Tongue (tissue), 2 donors: ENCODE results near the gene TFDP1. TPM values are rescaled to one million over a fixed set of nuclear protein-coding genes. Genes with fewer than 3 reads are reported as not detected.

Experiments
- DNase-seq: peaks from one replicate; pipeline ENCODE4 v3.0.0-alpha.2; 2015
- total RNA-seq: library from RNA; depleted of rRNA; stranded (reverse); fragments of >200 nt; gene quantifications from one replicate; pipeline ENCODE4 v1.2.3, GENCODE V29; 2014

TFDP1 gene, protein sequence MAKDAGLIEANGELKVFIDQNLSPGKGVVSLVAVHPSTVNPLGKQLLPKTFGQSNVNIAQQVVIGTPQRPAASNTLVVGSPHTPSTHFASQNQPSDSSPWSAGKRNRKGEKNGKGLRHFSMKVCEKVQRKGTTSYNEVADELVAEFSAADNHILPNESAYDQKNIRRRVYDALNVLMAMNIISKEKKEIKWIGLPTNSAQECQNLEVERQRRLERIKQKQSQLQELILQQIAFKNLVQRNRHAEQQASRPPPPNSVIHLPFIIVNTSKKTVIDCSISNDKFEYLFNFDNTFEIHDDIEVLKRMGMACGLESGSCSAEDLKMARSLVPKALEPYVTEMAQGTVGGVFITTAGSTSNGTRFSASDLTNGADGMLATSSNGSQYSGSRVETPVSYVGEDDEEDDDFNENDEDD
- 60.5 TPM for total RNA-seq

DNA sequence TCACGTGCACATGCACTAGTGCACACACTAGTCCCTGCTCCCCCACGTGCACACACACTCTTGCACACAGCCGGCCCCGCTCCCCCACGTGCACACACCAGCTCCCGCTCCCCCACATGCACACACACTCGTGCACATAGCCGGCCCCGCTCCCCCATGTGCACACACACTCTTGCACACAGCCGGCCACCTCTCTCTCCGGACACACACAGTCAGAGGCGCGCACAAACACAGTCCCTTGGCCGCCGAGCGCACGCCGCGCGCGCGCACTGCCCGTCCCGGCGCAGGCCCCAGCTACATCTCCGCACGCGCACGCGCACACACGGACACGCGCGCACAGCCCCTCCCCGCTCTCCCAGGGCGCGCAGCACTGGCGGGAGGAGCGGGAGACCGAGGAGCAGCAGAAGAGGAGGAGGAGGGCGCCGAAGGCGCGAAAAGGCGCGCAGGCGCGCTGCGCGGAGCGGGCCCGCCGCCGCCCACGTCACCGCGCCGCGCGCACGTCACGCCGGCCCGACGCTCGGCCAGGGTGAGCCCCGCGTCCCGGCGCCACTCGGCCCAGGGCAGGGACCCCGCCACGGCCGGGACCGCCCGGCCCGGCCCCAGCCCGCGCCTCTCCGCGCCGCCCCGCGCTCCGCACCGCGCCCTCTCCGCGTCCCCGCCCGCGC is at the start of gene TFDP1:
TFDP1 (plus strand) TSS at position 549 of the 665 bp plus-strand sequence. CDS start 1,085 bp downstream, outside the sequence.
- DNase-seq, result peak; percentile 92

- no peak for DNase-seq
Observed at GRCh38 chr13:113535381-113535781, 49.2 kb upstream of the TFDP1 start.

DNA sequence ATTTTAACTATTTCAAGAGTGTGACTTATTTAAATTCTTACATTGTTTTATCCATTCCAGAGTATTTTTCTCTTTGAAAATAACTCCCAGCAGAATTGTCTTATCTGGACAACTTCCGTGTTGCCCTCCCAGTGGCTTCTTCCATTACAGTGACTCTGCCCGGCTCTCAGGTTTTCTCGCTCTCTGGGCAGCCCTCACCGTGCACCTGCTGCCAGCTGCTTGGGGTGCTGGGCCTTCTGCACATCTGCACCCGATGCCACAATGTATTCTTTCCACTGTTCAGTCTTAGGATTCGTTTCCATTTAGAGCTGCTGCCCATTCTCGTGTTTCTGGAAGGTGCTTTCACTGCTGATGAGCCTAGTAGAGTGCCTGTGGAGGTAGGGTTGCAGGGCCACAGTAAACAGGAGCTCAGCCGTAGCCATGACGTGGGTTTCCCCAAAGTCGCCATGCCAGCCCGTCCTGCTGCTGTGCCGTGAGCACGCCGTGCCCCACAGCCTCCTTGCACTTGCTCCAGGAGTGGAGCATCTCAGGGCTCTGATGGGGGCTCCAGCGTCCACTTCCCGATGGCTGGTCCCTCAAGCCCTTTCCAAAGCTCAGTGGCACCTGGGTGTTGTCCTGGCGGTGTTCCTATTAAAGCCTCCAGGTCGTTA is 48.0 kb upstream of the TFDP1 start:
- DNase-seq, result no peak

- DNase-seq, result no peak
Observed at GRCh38 chr13:113537205-113537604, 47.3 kb upstream of the TFDP1 start.

GRCh38 chr13:113537909-113538688 is 46.5 kb upstream of the TFDP1 start:
- DNase-seq, result no peak

GRCh38 chr13:113538689-113539058 is 45.9 kb upstream of the TFDP1 start:
- no peak for DNase-seq

DNA sequence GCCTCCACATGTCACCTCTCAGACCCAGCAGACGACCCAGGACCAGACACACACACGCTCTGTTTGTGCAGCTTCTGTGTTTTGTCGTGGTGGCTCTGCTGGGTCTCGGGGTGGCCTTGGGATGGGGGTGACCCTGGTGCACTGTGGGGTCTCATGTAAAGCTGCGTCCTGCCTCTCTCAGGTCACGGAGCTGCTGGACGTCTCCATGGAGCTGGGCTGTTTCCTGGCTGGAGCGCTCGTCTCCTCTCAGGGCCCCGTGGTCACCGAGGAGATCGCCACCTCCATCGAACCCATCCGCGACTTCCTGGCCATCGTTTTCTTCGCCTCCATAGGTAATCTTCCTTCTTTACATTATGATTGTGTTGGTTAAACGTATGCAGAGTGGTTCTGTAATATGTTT is 45.4 kb upstream of the TFDP1 start:
- no peak for DNase-seq

- DNase-seq, result no peak
Observed at GRCh38 chr13:113539822-113540221, 44.7 kb upstream of the TFDP1 start.

DNA sequence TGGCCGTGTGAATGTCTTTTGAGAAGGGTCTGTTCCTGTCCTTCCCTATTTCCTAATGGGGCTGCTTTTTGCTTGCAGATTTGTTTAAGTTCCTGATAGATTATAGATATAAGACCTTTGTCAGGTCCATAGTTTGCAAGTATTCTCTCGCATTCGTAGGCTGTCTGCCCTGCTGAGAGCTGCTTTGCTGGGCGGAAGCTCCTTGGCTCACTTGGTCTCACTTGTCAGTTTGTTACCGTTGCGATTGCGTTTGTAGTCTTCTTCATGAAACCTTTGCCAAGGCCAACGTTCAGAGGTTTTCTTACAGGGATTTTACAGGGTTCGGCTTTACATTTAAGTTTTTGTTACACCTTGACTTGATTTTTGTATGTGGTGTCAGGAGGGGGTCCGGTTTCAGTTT is 44.0 kb upstream of the TFDP1 start:
- no peak for DNase-seq

DNA sequence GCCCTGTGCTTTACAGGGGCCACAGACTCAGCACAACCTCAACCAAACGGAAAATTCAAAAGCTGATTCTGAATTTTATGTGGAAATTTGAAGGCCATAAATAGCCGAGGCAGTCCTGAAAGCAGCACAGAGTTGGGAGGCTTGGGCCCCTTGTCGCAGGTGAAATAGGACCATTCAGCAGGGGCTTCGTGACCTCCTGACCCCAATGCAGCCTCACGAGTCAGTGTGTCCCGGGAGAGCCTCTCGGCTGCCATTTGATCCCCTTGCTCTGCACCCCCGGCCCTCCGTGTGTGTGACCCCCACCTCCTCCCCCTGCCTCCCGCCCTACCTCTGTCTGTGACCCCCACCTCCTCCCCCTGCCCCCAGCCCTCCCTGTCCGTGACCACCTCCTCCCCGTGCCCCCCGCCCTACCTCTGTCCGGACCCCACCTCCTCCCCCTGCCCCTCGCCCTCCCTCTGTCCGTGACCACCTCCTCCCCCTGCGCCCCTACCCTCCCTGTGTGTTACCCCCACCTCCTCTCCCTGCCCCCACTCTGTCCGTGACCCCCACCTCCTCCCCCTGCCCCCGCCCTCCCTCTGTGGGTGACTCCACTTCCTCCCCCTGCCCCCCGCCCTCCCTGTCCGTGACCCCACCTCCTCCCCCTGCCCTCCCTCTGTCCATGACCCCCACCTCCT is 41.7 kb upstream of the TFDP1 start:
- DNase-seq, result no peak

DNA sequence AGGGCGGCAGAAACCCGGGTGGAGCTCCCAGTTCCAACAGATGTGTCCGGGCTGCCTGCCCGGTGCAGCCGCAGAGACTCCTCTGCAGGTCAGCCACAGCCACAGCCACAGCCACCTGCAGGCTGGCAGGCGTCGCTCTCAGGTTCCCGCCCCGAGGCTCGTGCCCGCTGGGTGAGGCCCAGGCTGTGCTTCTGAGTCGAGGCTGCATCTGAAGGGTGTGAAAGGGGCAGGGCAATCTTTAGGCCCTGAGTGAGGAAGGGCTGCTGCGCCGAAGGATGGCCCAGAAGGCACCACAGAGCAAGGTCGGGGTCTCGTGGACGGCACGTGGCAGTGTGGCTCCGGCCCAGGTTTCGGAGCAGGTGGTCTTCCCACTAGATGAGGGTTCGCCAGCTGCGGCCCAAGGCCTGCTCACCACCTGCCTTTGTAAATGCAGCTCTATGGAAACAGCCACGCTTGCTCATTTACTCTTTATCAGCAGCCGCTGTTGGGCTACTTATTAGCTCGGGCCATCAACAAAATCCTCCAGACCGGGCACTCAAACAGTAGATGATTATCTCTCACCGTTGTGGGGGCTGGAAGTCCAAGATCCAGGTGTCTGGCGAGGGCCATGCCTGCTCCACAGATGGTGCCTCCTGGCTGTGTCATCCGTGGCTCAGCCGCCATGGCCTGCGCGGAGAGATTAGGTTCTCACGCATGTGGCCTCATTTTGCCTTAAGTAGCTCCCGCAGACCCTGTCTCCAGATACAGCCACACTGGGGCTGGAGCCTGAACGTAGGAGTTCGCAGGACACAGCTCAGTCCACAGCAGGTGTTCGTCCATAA is 40.3 kb upstream of the TFDP1 start:
- DNase-seq, result peak; percentile 55

DNA sequence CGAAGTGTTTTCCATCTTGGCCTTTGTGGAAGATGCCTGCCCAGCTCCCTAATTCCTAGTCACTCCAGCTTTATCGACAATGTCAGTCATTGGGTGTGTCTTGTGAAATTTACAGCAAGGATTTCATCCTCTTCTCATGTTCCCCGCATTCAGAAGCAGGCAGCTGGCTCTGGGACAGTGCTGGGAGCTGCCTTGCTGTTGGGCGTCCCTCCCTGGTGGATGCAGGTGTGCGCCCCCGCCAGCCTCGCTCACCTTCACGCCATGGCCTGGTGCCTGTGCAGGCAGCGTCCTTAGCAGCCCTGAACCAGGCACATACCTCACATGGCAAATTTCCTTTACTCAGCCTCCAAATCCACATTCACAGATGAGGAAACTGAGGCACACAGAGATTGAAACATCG is 39.7 kb upstream of the TFDP1 start:
- DNase-seq, result no peak

DNA sequence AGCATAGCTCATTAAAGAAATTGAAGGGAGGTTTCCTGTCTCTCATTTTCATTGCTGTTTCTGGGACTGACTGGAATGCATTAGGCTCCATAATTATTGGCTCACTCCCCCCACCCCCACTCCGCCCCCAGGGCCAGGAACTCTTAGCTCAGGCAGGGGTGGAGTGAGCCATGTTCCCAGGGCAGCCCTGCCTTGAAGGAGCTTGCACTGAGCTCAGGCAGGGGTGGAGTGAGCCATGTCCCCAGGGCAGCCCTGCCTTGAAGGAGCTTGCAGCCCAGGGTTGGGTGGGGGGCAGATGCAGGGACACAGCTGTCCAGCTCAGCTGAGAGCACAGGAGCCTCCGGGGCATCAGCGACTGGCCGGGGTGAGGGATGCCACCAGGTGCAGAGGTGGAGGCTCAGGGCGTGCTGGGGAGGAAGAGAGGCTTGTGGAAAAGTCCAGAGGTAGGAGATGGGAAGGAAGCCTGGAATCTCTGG is 39.1 kb upstream of the TFDP1 start:
- DNase-seq, result no peak

GRCh38 chr13:113545931-113546516 is 38.5 kb upstream of the TFDP1 start:
- DNase-seq, result no peak

DNA sequence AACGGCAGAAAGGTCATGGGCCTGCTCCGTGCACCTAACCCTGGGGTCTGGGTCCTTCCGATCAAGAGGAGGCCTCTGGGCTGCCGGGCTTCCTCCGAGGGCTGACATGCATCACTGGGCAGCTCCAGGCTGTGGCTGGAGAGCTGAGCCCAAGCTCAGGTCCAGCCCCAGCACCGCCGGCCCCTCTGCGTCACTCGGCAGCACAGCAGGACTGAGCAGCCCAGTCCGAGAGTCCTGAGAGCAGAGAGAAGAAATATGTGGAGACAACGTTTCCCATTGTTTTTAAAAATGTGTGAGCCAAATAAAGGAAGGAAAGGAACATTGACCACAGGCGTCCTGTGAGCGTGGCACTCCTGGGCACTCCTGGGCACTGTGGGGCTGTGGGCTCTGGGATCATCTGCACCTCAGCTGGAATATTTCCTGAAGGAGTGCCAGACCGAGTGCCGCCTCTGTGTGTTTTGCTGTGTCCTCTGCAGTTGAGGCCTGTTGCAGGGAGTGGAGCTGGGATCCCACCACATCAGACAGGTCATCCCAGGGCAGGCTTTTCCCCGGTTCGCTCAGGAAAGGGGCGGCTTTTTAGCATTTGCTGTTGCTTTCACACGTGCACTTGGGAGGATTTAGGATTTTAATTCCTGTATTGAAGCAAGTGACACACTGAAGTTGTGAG is 37.8 kb upstream of the TFDP1 start:
- DNase-seq, result no peak

DNA sequence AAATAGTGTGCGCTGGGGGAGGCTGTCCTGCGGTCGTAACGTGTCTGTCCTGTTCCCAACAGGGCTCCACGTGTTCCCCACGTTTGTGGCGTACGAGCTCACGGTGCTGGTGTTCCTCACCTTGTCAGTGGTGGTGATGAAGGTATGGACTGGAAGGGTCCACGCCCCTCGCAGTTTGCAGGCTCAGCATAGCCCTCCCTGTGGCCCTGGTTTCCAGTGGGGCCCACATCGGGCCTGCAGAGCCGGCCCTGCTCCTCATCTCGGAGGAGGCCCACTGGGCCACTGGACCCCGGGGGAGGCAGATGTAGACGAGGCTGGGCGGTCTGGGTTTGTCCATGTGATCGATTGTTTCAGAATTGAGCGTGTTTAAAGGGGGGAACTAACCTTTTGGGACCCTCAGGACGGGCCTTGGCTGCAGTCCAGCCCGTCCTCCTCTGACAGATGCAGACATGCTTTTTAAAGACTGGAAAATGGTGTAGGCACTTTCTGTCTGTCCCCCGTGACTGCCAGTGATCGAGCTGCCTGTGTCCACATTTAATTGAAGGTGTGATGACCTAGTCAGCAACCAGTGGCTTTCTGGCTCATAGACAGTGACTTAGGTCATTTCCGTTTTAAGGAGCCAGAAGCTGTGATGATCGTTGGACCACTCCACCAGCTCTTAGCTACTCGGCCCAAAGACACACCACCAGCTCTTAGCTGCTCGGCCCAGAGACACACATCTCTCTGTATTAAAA is 37.1 kb upstream of the TFDP1 start:
- no peak for DNase-seq

GRCh38 chr13:113548171-113548641 is 36.3 kb upstream of the TFDP1 start:
- no peak for DNase-seq

DNA sequence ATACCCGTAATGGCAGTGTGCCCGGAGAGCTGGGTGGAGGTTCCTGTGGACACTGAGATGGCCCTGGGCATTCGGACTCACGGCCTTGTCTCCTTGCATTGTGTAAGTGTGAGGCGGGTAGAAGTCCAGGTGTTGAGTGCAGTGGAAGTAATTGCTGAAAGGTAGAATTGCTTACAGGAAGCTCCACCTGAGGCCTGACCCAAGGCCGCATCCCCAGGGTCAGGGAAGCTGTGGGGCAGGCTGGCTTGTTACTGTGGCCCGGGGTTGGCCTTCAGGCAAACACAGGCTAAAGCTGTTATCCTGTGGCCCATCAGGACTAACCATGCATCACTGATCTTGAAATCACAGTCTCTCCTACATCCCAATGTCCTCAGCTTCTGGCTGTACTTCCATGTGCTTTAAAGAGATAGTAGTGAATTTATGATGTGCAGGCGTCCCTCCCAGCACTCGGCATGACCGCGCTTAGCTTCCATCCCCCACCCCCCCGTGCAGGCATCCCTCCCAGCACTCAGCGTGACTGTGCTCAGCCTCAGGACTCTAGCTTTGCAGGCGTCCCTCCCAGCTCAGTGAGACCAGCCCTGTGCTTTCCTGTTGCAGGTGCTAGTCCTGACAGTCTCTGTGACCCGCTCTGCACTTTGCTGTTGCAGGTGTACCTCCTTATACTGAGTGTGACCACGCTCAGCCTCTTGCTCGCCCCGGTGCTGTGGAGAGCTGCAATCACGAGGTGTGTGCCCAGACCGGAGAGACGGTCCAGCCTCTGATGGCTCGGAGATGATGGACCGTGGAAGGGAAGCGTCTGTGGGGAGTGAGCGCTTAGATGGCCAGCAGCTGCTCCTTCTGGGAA is 35.6 kb upstream of the TFDP1 start:
- DNase-seq, result no peak
